OCI-LY3 (cell line): ENCODE data around the gene KIAA0513.

Experiments used
- EZH2phosphoT487 ChIP-seq: fragments of 200-600 bp; shearing (Covaris generic); IDR thresholded peaks from 2 replicates; pipeline ENCODE4 v1.6.1; 2018; ENCODE audit warnings: antibody characterized with exemption, mixed run types, low read depth
- TF ChIP-seq, protein P1 (sequence below): fragments of 200-600, 300-600 bp; sonication (generic); IDR thresholded peaks from 2 replicates; pipeline ENCODE4 v1.5.1; 2014; ENCODE audit warnings: antibody characterized with exemption, low read length, low read depth

GRCh38 chr16:85133290-85133599 lies 105.7 kb downstream of the KIAA0513 start:
- TF ChIP-seq, protein P1, sequence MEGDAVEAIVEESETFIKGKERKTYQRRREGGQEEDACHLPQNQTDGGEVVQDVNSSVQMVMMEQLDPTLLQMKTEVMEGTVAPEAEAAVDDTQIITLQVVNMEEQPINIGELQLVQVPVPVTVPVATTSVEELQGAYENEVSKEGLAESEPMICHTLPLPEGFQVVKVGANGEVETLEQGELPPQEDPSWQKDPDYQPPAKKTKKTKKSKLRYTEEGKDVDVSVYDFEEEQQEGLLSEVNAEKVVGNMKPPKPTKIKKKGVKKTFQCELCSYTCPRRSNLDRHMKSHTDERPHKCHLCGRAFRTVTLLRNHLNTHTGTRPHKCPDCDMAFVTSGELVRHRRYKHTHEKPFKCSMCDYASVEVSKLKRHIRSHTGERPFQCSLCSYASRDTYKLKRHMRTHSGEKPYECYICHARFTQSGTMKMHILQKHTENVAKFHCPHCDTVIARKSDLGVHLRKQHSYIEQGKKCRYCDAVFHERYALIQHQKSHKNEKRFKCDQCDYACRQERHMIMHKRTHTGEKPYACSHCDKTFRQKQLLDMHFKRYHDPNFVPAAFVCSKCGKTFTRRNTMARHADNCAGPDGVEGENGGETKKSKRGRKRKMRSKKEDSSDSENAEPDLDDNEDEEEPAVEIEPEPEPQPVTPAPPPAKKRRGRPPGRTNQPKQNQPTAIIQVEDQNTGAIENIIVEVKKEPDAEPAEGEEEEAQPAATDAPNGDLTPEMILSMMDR: no peak
- TF ChIP-seq EZH2phosphoT487: no peak
